HG03571 (cell line): ENCODE data around the gene PDIA5.
"Not testable (repeated sequence)": the region's sequence is repeated elsewhere in the genome, so short reads cannot be mapped to it uniquely, and the experiment has no call there.

Experiments used
- ATAC-seq: cut with Tn5 transposase; IDR thresholded peaks from one replicate; pipeline ENCODE4 v1.9.1; 2021; ENCODE audit not compliant: unreplicated experiment

Gene PDIA5

DNA sequence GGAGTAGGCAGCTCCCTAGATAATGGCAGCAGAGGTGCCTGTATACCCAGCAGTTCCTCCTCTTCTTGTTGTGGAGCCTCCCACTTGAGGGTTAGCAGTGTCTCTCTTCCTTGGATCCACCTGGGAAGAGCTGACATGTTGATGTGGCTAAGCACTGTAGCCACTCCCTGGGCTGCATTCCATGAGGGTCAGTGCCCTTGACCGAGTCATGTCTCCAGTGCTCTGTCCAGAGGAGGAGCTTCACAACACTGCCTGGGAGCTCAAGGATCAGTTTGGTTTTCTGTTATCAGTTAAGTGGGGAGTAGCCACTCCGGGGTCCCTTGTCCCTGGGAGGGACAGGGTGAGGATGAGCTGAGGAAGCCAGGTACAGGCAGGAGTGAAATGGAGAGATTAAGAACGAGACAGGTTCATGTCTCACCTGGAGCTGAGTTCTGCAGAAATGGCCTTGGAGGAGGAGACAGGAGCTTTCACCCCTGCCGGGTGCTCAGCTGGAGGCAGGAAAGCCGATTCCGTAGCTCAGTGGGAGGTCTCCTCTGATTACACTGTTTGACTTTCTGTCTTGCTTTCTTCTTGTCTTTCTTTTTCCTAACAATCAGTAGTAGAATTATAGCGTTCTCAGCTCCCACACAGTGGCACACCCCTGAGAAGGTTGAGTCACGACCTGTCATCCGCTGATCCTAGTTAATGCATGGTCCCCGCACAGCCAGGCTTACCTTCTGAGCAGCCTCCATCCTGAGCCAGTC, 77.0 kb downstream of the PDIA5 start:
- ATAC-seq = no peak

DNA sequence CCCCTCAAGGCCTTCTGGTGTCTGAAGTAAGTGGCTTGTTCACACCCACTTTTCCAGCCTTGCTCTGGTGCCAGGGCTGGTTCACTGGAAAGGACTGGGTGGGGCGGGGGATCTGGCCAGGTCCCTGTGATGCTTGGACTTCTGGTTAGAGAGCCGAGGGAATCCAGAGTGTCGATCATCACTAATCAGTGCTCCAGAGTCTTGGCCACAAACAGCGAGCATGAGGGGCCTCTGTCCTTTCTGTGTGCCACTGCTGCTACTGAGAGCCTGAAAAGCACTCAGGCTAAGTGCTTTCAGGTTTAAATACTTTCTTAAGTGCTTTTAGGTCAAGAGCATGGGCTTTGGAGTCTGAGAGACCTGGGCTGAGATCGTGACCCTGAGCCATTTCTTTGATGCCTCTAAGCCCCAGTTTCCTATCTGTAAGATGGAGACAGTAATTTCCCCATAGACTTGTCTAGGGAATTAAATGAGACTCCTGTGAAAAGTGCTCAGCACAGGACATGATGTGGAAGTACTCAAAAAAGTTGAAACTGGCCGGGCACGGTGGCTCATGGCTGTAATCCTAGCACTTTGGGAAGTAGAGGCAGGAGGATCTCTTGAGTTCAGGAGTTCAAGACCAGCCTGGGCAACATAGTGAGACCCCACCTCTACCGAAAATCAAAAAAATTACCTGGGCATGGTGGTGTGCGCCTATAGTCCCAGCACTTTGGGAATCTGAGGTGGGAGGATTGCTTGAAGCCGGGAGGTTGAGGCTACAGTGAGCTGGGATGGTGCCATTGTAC, 81.1 kb downstream of the PDIA5 start:
- no peak for ATAC-seq

DNA sequence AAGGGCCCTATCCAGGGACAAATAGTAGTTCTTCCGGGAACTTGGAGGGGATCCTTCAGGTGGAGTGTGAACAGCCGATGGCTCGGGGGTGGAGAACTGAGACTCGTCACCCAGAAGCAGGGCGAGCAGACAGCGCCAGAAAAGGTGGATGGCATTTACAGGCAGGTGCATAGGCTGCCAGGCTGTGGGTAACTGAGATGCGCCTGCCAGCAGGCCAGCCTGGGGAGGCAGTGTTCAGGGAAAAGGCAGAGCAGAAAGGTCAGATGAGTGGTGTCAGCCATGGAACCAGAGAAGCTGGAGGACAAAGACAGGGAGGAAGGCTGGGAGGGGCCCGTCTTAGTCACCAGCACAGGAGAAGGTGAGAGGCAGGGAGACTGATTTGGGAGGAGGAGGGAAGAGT, 81.9 kb downstream of the PDIA5 start:
- ATAC-seq = no peak

GRCh38 chr3:123149525-123149924, 82.7 kb downstream of the PDIA5 start:
- ATAC-seq = no peak

DNA sequence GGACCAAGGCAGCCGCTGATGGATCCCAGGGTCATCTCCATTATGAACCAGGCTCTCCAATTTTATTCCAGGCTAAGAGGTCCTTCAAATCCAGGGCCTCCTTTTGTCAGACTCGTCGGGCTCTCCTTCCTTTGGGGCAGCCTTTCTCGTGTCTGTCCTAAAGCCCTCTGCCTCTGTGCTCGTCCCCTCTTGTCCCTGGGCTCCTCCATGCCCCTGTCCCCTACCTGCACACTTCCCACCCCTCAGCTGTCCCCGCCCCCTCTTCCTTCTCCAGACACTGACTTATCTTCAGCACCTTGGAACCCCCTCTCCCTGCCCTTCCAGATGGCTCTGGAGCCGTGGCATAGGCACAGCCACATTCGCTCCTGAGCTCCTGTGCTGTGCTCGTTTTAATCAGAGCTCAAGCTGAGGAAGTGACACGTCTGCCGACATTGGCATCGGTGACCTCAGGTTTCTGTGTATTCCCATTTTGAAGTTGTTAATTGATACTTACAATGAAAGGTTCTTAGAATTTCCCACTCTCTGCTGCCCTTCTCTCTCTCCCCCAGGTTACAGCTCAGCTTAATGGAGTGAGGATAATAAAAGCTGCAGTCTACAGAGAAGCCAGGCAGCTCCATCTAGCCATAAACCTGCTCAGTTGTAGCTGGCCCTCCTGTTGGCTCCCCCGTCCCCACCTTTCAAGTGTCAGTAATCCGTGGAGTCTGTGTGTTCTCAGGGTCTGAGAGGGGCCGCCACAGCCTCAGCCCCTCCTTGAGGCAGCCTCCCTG, 83.8 kb downstream of the PDIA5 start:
- no peak for ATAC-seq

GRCh38 chr3:123151251-123151705, 84.5 kb downstream of the PDIA5 start:
- ATAC-seq = no peak

DNA sequence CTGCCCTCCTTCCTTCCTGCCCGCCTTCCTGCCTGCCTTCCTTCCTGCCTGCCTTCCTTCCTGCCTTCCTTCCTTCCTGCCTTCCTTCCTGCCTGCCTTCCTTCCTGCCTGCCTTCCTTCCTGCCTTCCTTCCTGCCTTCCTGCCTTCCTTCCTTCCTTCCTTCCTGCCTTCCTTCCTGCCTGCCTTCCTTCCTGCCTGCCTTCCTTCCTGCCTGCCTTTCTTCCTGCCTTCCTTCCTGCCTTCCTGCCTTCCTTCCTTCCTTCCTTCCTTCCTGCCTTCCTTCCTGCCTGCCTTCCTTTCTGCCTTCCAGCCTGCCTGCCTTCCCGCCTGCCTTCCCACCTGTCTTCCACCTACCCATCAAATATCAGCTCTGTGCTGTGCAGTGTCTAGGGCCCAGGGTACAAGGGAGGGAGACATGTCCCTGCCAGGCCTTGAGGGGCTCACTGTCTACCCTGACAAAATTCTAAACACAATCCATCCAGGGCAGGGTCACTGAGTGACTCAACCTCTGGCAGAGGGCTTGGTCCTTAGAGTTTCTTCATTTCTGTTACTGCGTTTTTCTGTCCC, 85.1 kb downstream of the PDIA5 start:
- ATAC-seq = not testable (repeated sequence)

GRCh38 chr3:123152687-123153086, 85.9 kb downstream of the PDIA5 start:
- no peak for ATAC-seq

DNA sequence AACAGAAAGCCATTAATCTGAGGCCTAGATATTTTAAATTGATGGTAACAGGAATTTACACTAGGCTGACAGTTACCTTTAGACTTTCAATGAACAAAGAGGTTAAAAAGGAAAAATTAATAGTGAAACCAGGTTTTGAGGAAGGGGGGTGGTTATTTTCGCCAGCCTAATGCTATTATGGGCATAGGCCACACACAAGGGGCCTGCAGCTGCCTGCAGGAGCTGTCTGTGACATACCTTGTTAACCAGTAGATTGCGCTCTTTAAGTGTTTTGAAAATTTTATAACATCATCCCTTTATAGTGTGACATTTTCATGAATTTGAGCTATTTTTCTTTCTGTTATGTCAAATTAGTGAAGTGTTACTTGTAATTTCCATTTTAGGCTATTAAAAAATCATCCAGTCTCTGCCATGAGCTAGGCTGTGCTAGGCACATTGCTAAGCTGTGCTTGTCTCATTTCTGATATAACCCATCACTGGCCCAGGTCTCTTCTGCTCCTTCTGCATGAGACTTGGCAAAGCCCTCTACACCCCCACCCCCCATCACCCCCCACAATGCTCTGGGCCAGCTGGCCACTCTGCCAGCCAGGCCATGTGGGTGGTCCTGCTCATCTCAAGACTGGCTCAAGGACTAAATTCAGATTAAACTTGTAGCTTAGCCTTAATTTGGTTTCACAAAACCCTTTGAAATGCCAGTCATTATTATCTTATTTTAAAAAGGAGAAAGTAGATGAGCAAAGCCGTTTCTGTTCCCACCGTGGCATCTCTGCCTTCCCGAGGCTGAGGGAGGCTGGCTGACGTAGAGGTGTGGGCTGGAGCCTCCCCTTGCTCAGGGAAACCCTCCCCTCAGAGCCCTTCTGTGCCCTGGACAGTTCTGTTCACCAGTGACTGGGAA, 86.5 kb downstream of the PDIA5 start:
- no peak for ATAC-seq

DNA sequence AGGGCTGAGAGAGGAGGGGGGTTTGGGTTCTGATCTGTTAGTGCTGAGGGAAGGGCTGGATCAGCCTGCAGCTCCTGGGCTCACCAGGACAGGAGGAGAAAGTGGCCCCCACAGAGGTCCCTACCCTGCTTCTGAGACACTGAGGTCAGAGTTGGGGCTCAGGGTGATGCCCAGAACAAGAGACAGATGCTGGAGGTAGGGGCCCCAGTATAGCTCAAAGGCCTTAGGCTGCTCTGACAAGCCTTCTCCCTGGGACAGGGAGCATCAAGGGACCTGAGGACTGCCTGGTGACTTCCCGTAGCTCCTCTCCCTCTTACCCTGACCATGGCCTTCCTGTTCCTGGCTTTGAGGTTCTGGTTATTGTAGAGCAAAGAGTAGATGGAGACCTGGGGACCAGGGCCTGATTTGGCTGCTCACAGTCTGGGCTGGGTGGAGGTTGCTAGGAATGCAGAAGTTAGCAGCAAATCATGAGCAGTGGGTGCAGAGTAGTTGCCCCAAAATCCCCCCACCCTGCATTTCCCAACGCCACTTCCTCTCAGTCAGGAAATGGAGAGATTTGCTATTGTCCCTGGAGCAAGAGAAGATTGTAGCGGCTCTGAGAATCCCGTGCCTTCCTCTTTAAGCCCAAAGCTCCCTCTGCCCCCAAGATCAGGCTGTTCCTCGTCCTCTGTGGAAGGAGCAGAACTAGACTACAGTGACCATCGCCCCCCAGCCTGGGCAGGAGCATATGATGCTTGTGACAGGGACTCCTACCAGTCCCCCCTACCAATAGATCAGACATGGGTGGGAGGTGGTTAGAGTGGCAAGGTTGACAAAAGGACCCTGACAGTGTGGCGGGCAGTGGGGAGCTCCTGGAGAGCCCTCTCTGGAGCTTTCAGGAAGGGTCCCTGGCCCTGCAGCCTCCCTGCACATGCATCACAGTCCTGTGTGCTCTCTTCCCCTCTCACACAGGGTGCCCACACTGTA, 87.5 kb downstream of the PDIA5 start:
- ATAC-seq = no peak

DNA sequence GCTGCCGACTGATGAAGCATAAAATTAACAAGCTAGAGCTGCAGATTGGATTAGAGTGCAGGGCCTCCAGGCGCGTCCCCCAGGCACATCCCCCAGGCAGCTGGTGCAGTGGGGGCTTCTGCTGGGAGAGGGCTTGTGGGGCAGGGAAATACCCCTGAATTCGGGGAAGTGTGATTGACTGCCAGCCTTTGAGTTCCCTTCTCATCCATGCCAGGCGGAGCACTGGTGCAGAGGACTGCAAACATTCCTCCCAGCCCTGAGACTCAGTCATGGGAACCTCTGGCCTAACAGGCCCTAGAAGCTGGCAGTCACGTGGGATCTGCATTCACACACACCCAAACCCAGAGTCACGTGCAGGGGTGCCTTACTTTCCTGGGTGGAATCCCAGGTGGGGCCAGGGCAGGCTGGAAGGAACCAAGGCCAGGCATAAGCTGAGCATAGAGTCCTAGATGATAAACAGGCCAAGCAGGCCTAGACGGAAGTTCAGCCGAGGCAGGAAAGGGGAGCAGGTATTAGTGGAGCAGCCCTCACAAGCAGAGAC, 88.7 kb downstream of the PDIA5 start:
- ATAC-seq = no peak

GRCh38 chr3:123156276-123156995, 89.6 kb downstream of the PDIA5 start:
- no peak for ATAC-seq

GRCh38 chr3:123157209-123157597, 90.4 kb downstream of the PDIA5 start:
- no peak for ATAC-seq

DNA sequence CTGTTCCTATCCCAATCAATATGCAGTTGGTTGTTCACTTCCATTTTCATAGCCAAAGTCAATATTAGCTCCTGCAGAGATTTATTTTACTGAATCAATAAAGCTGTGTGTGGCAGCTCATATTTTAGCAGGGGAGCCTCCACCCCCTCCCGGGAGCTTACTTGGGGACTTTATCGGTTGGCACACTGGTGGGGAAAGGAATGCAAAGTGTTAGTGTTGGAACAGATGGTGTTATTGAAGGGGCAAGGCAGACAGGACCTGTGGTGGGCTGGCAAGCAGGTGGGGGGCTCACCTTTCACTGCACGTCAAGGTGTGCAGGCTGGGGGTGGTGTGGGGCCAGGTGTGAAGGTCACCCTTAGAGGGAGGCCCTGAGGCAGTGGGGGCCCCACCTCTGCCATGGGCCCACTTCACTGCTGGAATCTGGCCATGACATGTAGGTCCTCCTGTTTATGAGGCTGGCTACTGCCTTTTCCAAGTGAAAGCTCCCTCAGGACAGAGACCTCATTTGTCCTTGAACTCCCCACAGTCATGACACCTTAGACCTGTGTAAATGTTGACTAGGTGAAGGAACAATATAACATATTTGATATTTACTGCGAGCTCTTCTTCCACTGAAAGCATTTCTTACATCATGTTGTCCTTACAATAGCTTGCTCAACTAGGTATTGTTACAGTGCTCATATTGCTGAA, 90.9 kb downstream of the PDIA5 start:
- ATAC-seq = no peak

DNA sequence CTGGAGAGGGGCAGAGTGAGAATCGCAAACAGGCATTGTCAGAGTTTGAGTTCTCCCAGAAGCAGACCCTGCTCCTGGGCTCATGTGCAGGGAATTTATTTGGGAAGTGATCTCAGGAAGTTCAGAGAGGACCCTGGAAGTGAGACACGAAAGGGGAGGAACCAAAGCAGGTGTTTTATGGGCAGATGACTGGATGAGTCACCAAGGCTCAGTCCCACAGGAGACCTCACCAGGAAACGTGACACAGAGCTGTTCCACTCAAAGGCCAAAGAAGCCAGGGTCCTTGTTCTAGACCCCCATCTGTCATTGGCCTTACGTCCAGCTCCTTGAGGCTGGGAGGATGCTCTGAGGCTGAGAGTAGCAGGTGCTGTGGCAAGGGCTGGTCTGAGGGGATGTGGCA, 91.5 kb downstream of the PDIA5 start:
- ATAC-seq = no peak

- no peak for ATAC-seq
Observed at GRCh38 chr3:123158899-123159390, 92.1 kb downstream of the PDIA5 start.

DNA sequence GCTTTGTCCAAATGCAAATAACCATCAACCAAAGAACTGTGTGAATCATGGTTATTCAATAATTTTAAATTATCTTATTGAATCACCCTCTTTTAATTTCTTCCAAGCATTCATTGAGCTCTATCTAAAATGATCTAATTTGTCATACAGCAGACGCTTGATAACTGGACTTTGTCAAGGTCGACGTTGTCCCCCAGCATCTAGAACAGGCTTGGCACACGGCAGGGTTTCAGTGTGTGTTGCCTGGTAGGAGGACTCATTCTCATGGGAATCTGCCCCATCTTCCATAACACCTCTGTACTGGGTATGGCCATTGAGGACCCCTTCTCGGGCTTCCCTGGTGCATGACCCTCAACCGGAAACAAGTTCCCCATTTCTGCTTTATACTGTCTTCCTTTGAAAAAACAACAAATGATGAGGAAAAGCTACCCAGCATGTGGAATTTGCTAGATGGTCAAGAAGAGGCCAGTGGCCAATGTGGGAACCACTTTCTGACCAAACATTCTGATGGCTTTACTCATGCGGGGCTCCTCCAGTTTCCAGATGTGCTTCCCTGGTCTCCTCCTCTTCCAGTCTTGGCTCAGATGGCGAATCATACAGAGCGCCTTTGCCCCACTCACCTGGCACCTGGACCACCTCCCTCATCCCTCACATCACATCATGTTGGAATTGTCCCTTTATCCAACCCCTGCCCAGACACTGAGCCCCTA, 93.3 kb downstream of the PDIA5 start:
- no peak for ATAC-seq
